Thoracic aorta (tissue), 2 donors: ENCODE measurements around the gene EMILIN2. TPM values are rescaled to one million over a fixed set of nuclear protein-coding genes. Genes with fewer than 3 reads are reported as not detected.
A peak's percentile ranks its signal among the peaks of the same experiment; 100 is the strongest.

Source experiments
- ATAC-seq: fragments of 150-250 bp; one replicate; pipeline ENCODE4 v1.8.0; 2017; ENCODE audit warnings: low read depth; ENCODE audit not compliant: insufficient number of reproducible peaks, low FRiP score
- DNase-seq: peaks from one replicate; pipeline ENCODE4 v3.0.0-alpha.2; 2020; ENCODE audit warnings: low spot score
- H3K27ac ChIP-seq, 2 donors: fragments of 200-600 bp; sonication (generic); 1 replicate in 1 of 2; 2 replicates in 1 of 2; pipeline ENCODE4 v1.5.1; 2016; ENCODE audit warnings: mild to moderate bottlenecking in 2 of 2, moderate library complexity in 2 of 2
- H3K27me3 ChIP-seq: fragments of 200-600 bp; sonication (generic); replicated peaks from 2 replicates; pipeline ENCODE4 v1.6.0; 2016; ENCODE audit warnings: mild to moderate bottlenecking; ENCODE audit not compliant: insufficient read depth
- H3K36me3 ChIP-seq: fragments of 200-600 bp; sonication (generic); one replicate; pipeline ENCODE4 v1.5.1; 2016
- H3K4me1 ChIP-seq, 2 donors: fragments of 200-600 bp; sonication (generic); 1 replicate in 1 of 2; 2 replicates in 1 of 2; pipeline versions ENCODE4 v1.5.1 to v1.6.0; 2016; ENCODE audit warnings: low read depth in 2 of 2, mild to moderate bottlenecking in 1 of 2; ENCODE audit not compliant: control insufficient read depth in 1 of 2
- H3K4me3 ChIP-seq: fragments of 200-600 bp; sonication (generic); 2 replicates; pipeline ENCODE4 v1.5.1; 2016; ENCODE audit warnings: mild to moderate bottlenecking
- H3K9me3 ChIP-seq: fragments of 200-600 bp; sonication (generic); 2 replicates; pipeline ENCODE4 v1.5.1; 2016
- total RNA-seq, 2 donors: library from RNA; depleted of rRNA; stranded (reverse); fragments of >200 nt; gene quantifications; one replicate each; pipeline versions ENCODE4 v1.1.0 to v1.2.3, GENCODE V29; 2016
- TF ChIP-seq, protein P1 (sequence below): fragments of 200-600 bp; sonication (generic); IDR thresholded peaks from one replicate; pipeline ENCODE4 v1.5.1; 2019; ENCODE audit warnings: antibody characterized with exemption

Gene EMILIN2
- total RNA-seq, 2 donors from 2014 or later = 22.6 to 27.4 TPM

- ATAC-seq (no peak), DNase-seq (no peak)
- Histone ChIP-seq H3K4me1 (peaks cover 36 to 65% of the 10 kb centered on the region in 2 donors), H3K27me3 (no peaks in the 10 kb centered on the region), H3K4me3 (peak overlapping the region; percentile 17), H3K36me3 (no peaks in the 10 kb centered on the region), H3K9me3 (no peaks in the 10 kb centered on the region), H3K27ac (peak overlapping the region; percentile 71 to 79)
- TF ChIP-seq, protein P1, sequence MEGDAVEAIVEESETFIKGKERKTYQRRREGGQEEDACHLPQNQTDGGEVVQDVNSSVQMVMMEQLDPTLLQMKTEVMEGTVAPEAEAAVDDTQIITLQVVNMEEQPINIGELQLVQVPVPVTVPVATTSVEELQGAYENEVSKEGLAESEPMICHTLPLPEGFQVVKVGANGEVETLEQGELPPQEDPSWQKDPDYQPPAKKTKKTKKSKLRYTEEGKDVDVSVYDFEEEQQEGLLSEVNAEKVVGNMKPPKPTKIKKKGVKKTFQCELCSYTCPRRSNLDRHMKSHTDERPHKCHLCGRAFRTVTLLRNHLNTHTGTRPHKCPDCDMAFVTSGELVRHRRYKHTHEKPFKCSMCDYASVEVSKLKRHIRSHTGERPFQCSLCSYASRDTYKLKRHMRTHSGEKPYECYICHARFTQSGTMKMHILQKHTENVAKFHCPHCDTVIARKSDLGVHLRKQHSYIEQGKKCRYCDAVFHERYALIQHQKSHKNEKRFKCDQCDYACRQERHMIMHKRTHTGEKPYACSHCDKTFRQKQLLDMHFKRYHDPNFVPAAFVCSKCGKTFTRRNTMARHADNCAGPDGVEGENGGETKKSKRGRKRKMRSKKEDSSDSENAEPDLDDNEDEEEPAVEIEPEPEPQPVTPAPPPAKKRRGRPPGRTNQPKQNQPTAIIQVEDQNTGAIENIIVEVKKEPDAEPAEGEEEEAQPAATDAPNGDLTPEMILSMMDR = no peak
These were observed 115.0 kb downstream of the EMILIN2 start for GRCh38 chr18:2961821-2962220.

- peaks cover 36 to 59% of the 10 kb centered on the region in 2 donors for H3K4me1 ChIP-seq
- H3K4me3 ChIP-seq = no peak overlapping the region
- TF ChIP-seq, protein P1 = no peak
- no peak for DNase-seq
- H3K27me3 ChIP-seq = no peaks in the 10 kb centered on the region
- no peaks in the 10 kb centered on the region for H3K9me3 ChIP-seq
- H3K36me3 ChIP-seq = no peaks in the 10 kb centered on the region
- no peak for ATAC-seq
- H3K27ac ChIP-seq = no peak overlapping the region
These were observed 116.2 kb downstream of the EMILIN2 start for GRCh38 chr18:2963048-2963447.

DNA sequence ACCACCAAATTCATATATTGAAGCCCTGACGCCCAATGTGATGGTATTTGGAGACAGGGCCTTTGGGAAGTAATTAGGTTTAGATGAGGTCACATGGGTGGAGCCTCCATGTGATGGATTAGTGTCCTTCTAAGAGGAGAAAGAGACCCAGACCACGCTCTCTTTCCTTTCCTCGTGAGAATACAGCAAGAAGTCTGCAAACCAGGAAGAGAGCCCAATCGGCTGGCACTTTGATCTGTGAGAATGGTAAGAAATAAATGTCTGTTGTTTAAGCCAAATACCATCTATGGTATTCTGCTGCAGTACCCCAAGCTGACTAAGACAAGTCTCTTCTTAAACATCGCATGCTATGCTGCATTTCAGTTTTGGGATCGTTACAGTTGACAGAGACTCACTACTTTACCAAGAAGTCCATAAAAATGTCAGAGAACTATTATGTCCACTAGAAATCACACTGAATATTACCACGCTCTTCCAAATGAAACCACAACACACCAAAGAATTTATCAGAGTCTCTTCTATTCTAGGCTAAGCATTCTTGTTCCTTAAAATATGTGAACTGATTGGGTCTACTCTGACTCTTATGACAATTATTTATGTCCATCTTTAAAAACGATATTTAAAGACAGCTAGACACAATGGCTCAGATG lies 117.7 kb downstream of the EMILIN2 start:
- TF ChIP-seq, protein P1 = no peak
- Histone ChIP-seq H3K9me3 (no peaks in the 10 kb centered on the region), H3K4me1 (peaks cover 31 to 60% of the 10 kb centered on the region in 2 donors), H3K4me3 (no peak overlapping the region), H3K27me3 (no peaks in the 10 kb centered on the region), H3K27ac (no peak overlapping the region), H3K36me3 (no peaks in the 10 kb centered on the region)
- ATAC-seq (no peak), DNase-seq (no peak)

Other genes starting within 250 kb of the EMILIN2 start
- gene SMCHD1, start 191.3 kb upstream of the EMILIN2 start, total RNA-seq = 100 to 1,000 TPM in 1 of 2 donors, 10 to 100 TPM in 1; 73.8 to 107 TPM
- 10 to 100 TPM; 30.6 to 42.3 TPM for gene LPIN2, start 166.1 kb downstream of the EMILIN2 start, total RNA-seq